T-helper 2 cell treated with Interferon-gamma antibody and Interleukin-4, amounts not matched to agents 100 ng/mL and 5 ng/mL, for 36 hours (primary cell): ENCODE results near the gene GCNT1. TPM values are rescaled to one million over a fixed set of nuclear protein-coding genes. Genes with fewer than 3 reads are reported as not detected.
"Not testable (repeated sequence)": the region's sequence is repeated elsewhere in the genome, so short reads cannot be mapped to it uniquely, and the experiment has no call there.

Experiments used
- intact Hi-C: fragments of 100-400 bp; cut with micrococcal nuclease; formaldehyde crosslinking; loops from one replicate; pipeline ENCODE4 v1.15.1; 2023
- total RNA-seq: library from RNA; stranded (reverse); gene quantifications from 2 replicates; pipeline ENCODE4 v1.2.3, GENCODE V29; 2022

GCNT1 gene
- total RNA-seq = 6.6 and 7.4 TPM in 2 replicates

DNA sequence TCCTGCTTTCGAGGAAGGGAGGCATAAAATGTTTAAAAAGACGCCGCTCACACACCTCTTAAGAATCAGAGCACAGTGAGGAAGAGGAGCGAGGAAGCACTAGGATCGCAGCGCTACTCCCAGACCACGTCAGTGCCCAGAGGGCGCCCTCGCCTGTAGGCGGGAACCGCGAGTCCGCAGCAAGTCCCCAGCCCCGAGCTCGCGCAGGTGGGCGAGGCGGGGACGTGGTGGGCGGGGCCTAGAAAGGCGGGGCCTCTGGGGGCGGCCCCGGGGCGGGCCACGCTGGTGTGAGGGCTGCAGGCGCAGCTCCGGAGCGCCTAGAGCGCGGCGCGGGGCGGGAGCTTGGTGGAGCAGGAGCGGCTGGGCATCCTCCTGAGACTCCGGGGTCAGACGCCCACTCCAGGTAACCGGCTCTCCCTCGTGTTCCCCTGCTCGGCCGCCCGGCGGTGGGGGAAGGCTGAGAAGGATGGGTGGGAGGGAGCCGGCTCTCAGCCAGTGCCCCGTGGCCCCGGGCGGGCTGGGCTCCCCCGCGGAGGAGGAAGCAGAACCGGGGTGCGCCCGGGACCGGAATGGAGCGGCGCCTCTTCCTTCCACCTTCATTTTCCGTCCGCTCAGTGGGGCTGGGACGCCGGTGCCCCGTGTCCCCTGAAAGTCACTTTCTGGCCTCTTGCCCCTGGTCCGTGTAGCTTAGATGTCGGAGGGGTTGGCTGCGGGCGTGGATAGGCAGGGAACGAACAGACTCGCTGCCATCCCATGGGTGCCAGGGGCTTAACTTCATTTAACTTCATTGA is at the start of gene GCNT1:
Gene GCNT1 (plus strand): TSS at position 280 of the 791 bp plus-strand sequence. CDS start 43,200 bp downstream, outside the sequence.
- intact Hi-C loops = loop anchor here (1.0 to 5.0 kb wide), 5 partner anchors 65 to 1432 kb away; partner anchors contain the start of genes CARNMT1, NMRK1, OSTF1 and RFK

GRCh38 chr9:76412638-76413037 is 46.3 kb upstream of the GCNT1 start:
- intact Hi-C loops = no loop called here

DNA sequence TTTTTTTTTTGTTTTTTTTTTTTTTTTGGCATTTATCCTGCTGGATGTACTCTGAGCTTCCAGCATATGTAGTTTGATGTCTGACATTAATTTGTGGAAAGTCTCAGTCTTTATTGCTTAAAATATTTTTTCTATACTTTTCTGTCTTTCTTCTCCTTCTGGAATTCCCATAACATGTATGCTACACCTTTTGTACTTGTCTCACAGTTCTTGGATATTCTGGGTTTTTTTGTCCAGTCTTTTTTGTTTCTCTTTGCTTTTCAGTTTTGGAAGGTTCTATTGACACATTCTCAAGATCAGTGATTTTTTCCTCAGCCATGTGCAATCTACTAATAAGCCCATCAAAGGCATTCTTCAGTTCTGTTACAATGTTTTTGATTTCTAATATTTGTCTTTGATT is 45.3 kb upstream of the GCNT1 start:
- intact Hi-C loops = no loop called here

- intact Hi-C loops = no loop called here
Measured at GRCh38 chr9:76414661-76415060, 44.3 kb upstream of the GCNT1 start.

GRCh38 chr9:76415154-76415553 is 43.8 kb upstream of the GCNT1 start:
- intact Hi-C loops = no loop called here

DNA sequence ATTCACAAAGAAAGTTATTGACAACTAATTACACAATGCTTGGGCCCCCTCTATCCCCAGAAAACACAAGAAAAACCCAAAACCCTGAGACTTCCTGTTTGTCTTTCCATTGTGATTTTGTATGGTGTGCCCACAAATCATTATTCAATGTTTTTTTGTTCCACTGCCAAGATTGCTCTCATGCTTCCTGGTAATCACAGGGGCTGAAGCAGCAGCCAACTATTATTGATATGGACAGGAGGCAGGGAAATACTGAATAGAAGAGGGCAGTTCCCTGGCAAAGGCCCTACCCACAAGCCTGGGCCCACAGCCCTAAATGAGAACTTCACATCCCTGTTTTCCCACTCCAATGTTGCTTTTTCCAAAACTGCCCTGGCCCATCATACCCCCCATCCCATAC is 43.3 kb upstream of the GCNT1 start:
- intact Hi-C loops = no loop called here

DNA sequence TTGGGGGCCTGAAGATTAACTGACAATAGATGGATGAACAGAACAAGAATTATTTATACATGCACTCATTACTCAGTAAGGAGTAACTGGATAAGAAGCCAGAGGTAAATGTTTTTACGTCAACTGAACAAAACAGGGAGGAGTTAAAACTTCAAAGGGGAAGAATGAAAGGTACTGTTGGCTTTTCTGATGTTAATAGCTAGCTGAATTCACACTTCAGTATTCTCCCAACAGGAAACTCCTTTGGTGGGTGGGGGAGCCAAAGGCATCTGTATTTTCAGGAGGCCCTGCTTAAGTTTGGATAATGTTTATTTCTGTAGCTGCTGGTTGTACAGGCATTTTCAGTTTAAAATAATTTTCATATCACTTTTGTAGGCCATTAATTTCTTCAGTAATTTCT is 41.6 kb upstream of the GCNT1 start:
- intact Hi-C loops = no loop called here

GRCh38 chr9:76419782-76420380 is 39.1 kb upstream of the GCNT1 start:
- intact Hi-C loops = no loop called here

DNA sequence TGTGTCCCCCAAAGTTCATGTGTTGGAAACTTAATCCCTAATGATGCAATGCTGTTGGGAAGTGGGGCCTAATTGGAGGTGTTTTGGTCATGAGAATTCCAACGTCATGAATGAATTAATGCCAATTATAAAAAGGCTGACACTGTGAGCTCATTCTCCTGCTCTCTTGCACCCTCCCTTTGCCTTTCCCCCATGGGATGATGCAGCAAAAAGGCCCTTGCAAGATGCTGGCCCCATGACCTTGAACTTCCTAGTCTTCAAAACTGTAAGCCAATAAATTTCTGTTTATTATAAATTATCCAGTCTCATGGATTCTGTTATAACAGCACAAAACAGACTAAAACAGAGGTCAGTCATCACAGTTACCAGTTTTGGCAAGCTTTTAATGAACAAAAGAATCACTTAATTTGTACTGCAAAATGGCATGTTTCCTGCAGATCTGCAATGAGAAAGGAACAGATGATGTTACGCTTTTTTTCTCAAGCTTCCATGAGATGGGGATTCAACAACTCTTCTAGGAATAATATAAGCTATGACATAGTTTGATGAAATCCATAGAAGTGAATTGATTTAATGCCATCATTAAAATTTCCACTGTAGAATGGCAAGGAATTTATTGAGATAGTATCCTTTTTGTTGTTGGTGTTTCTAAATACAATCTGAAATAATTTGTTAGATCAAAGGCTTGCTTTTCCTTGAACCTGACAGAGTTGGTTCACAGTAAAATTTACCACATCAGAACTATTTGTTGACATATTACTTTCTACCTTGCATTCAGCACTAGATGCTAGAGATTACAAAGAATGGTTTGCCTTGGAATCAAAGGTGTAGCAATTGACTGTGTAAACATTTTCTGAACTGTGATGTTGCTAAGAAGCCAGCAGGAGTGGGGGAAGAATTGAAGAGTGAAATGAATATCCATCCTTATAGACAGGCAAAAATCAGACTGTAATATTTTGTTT is 35.5 kb upstream of the GCNT1 start:
- intact Hi-C loops = loop anchor here (2.0 kb wide), 2 partner anchors 17 to 21 kb away; no protein-coding TSS in a partner anchor

- intact Hi-C loops = loop anchor here (2.0 kb wide), 2 partner anchors 16 to 22 kb away; no protein-coding TSS in a partner anchor
Measured at GRCh38 chr9:76424491-76424890, 34.5 kb upstream of the GCNT1 start.

DNA sequence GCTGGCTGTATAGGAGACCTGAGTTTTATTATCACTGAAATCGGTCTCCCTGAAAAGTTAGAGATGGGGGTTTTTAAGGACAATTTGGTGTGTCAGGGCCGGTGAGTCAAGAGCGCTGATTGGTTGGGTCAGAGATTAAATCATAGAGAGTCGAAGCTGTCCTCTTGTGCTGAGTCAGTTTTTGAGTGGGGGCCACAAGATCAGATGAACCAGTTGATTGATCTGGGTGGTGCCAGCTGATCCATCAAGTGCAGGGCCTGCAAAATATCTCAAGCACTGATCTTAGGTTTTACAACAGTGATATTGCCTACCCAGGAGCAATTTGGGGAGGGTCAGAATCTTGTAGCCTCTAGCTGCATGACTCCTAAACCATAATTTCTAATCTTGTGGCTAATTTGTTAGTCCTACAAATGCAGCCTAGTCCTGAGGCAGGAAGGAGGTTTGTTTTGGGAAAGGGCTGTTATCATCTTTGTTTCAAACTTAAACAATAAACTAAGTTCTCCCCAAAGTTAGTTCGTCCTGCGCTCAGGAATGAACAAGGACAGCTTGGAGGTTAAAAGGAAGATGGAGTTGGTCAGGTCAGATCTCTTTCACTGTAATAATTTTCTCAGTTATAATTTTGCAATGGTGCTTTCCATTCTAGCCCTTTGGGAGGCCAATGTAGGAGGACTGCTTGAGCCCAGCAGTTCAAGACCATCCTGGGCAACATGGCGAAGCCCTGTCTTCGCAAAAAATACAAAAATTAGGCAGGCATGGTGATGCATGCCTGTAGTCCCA is 33.1 kb upstream of the GCNT1 start:
- intact Hi-C loops = loop anchor here (2.0 kb wide), 2 partner anchors 15 to 23 kb away; no protein-coding TSS in a partner anchor

- intact Hi-C loops = no loop called here
Measured at GRCh38 chr9:76426807-76427419, 32.1 kb upstream of the GCNT1 start.

DNA sequence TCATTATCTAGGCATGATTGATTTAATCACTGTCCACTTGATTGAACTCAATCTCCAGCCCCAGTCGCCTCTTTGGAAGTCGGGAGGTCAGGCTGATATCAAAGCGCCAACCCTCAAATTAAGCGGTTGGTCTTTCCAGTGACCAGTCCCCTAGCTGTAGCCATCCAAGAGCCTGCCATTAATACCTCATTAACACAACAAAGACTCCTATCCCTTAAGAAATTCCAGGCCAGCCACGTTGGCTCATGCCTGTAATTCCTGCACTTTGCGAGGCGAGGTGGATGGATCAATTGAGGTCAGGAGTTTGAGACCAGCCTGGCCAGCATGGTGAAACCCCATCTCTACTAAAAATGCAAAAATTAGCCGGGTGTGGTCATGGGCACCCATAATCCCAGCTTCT is 27.4 kb upstream of the GCNT1 start:
- intact Hi-C loops = no loop called here

- intact Hi-C loops = no loop called here
Measured at GRCh38 chr9:76433406-76433805, 25.6 kb upstream of the GCNT1 start.

DNA sequence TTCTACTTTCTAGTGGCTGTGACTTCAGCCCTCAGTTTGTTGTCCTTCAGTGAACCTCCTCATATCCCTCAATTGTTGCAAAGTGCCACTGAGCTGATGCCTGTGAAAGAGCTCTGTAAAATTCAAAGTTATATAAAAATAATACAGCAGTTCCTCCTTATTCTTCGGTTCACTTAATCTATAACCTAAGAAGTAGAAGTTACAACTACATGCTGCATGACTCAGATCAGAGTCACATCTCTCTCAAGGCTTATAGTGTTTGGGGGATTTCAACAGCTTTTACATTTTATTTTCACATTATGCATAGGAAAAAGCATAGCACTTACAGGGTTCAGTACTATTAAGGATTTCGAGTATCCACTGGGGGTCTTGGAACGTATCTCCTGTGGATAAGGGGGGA is 25.1 kb upstream of the GCNT1 start:
- intact Hi-C loops = no loop called here

DNA sequence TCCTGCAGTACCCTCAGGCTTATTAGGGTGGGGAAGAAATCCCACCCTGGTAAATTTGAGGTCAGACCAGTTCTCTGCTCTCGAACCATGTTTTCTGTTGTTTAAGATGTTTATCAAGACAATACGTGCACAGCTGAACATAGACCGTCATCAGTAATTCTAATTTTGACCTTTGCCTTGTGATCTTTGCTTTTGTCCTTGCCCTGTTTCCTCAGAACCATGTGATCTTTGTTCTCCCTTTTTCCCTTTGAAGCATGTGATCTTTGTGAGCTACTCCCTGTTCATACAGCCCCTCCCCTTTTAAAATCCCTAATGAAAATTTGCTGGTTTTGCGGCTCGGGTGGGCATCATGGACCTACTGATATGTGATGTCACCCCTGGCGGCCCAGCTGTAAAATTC is 24.1 kb upstream of the GCNT1 start:
- intact Hi-C loops = not testable (repeated sequence)

- intact Hi-C loops = not testable (repeated sequence)
Measured at GRCh38 chr9:76437017-76437699, 21.8 kb upstream of the GCNT1 start.

- intact Hi-C loops = no loop called here
Measured at GRCh38 chr9:76438841-76439588, 20.0 kb upstream of the GCNT1 start.
